Choroid plexus epithelial cell (primary cell): ENCODE results near the gene RMND5A.
"Not testable (repeated sequence)": the region's sequence is repeated elsewhere in the genome, so short reads cannot be mapped to it uniquely, and the experiment has no call there.

ENCODE experiments used
- DNase-seq: peaks from one replicate; pipeline ENCODE4 v3.0.0-alpha.2; 2010; ENCODE audit warnings: low read depth
- H3K4me3 ChIP-seq: 2 replicates; pipeline ENCODE4 v1.5.1; 2011; ENCODE audit warnings: low read depth, mild to moderate bottlenecking, control low read depth, low read length, moderate library complexity
- TF ChIP-seq, protein P1 (sequence below): conservative IDR thresholded peaks from 2 replicates; pipeline ENCODE4 v1.5.1; 2011; ENCODE audit warnings: low read depth, mild to moderate bottlenecking, control low read depth, inconsistent platforms, low read length, moderate library complexity

The RMND5A gene

DNA sequence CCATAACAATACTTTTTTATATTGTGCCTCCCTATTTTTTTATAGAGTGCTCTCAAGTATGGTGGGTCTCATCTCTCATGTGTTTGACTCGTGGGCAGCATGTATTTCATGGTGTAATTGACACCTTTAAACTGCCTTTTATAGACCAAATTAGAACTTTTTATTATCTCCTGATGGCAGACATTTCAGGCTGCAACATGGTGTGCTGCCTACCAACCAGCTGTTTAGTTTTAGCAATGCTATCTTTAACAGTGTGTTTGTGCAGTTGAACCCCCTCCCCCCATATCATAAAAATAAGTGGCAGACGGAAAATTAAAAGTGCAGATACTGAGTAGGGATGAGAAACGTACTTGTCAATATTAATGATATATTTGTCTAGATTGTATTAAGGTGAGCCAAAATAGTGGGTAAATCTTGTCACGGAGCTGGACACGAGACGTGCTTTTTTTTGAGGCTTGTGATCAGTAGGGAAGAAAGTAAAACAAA, 12.0 kb downstream of the RMND5A start:
- not testable (repeated sequence) for H3K4me3 ChIP-seq, DNase-seq

DNA sequence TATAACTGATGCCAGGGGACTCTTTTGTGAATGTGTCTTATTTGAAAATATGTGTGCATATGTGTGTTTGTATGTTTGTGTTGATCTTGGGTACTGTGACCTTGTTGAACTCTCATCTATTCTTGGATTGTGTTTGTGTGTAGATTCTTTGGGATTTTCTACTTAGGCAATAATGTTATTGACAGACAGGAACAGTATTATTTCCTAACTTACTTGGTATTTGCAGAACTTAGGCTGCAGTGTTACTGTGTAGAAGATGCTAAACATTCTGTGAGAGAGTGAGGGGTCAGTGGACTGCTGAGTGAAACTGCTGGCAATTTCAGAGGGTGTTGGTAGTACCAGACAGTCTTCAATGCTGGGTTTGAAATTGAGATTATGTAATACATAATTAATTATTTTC, 12.7 kb downstream of the RMND5A start:
- not testable (repeated sequence) for DNase-seq

DNA sequence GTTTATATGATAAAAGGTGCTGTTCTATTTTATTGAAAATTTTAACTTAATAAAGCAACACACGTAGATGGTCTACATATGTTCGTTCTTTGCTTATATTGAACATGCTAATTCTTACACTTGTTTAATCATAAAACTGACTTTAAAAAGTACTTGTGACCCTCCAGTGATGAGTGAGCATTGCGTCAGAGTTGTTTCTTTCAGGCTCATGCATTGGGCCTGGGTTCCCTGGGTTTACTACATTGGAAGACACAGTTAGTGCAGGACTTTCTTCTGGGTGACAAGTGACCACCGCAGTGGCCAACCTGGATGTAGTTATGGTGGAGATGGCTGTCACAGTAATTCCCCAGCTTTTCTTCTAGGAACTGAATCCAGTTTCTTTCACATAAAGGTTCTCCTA, 13.4 kb downstream of the RMND5A start:
- DNase-seq, H3K4me3 ChIP-seq: not testable (repeated sequence)

More for the DNA sequence above, 12.7 kb downstream of the RMND5A start:
- not testable (repeated sequence) for H3K4me3 ChIP-seq

DNA sequence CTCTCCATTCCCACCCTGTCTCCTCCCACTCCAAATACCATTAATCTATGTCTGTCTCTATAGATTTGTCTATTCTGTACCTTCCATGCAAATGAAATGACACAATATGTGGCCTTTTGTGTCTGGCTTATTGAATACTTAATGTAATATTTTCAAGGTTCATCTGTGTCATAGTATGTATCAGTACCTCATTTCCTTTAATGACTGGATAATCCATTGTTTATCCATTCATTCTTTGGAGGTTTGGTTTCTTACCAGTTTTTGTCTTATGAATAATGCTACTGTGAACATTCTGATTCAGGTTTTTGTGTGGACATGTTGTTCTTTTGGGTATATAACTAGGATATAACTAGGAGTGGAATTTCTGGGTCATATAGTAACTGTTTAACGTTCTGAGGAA, 14.8 kb downstream of the RMND5A start:
- not testable (repeated sequence) for DNase-seq, H3K4me3 ChIP-seq

DNA sequence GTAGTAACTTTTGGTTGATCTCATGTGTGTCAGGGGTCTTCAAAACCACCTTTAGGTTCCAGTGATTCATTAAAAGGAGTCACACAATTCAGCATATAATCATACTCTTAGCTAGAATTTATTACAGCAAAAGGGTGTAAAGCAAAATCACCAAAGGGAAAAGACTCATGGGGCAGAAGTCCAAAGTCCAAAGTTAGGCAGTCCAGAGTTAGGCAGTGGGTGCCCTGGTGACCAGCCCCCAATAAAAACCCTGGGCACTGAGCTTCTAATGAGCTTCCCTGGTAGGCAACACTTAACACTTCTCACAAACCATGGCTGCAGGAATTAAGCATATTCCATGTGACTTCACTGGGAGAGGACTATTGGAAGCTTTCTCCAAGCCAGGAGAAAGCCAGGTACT, 19.4 kb downstream of the RMND5A start:
- not testable (repeated sequence) for H3K4me3 ChIP-seq, DNase-seq

DNA sequence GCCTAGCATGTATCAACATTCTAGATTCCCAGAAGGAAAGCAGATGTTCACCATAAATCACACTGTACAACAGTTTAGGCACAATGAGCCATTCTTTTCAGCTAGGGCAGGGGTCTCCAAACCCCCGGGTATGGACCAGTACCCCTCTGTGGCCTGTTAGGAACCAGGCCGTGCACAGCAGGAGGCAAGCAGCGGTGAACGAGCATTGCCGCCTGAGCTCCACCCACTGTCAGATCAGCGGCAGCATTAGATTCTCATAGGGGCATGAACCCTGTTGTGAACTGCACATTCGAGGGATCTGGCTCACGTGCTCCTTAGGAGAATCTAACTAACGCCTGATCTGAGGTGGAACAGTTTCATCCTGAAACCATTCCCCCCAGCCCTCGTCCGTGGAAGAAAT, 19.8 kb downstream of the RMND5A start:
- H3K4me3 ChIP-seq, DNase-seq: not testable (repeated sequence)

DNA sequence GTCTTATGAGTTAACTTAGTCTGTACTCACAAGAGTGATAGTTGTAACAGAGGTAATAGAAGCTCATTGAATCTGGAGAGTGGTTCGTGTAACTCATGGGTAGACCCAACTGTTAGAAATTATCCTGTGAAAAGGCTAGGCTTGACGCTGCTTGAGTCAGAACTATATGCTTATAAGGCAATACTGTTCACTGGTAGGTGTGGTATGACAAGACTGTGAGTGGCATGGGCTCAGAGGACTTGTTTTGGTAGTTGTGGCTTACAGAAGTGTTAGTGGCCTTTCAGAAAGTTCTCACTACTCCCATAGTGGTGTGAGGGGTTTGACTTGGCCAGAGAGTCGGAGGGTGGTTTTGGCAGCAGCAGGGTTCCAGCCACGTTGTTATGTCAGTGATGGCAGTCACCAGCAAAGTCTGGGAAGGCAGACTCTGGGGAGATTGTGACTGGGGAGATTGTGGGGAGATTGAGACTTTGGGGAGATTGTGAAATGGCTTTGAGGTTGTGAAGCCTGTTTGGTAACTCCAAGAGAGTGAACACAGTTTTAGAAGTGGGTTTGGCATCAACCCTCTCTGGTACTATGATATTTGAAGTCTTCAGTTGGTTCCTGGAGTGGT, 21.9 kb downstream of the RMND5A start:
- DNase-seq, H3K4me3 ChIP-seq: not testable (repeated sequence)

DNA sequence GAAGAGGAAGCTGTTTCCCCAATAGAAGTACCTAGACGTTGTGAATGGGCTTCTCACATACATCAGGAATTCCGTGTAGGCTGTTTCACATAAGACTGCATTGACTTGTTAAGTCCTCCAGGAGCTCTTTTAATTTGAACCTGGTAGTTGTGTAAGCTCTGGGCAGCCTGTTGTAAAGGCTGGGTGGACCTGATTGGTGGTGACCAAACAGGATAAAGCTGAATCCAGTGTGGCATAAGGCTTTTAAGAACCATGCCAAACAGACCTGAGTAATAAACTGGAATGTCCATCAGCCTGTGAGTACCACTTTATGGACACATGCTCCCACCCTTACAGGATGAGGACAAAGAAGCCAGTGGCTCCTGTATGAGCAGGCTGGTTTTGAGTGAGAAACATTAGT, 24.1 kb downstream of the RMND5A start:
- TF ChIP-seq, protein P1, sequence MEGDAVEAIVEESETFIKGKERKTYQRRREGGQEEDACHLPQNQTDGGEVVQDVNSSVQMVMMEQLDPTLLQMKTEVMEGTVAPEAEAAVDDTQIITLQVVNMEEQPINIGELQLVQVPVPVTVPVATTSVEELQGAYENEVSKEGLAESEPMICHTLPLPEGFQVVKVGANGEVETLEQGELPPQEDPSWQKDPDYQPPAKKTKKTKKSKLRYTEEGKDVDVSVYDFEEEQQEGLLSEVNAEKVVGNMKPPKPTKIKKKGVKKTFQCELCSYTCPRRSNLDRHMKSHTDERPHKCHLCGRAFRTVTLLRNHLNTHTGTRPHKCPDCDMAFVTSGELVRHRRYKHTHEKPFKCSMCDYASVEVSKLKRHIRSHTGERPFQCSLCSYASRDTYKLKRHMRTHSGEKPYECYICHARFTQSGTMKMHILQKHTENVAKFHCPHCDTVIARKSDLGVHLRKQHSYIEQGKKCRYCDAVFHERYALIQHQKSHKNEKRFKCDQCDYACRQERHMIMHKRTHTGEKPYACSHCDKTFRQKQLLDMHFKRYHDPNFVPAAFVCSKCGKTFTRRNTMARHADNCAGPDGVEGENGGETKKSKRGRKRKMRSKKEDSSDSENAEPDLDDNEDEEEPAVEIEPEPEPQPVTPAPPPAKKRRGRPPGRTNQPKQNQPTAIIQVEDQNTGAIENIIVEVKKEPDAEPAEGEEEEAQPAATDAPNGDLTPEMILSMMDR: no peak
- no peak for DNase-seq
- H3K4me3 ChIP-seq: no peak overlapping the region

DNA sequence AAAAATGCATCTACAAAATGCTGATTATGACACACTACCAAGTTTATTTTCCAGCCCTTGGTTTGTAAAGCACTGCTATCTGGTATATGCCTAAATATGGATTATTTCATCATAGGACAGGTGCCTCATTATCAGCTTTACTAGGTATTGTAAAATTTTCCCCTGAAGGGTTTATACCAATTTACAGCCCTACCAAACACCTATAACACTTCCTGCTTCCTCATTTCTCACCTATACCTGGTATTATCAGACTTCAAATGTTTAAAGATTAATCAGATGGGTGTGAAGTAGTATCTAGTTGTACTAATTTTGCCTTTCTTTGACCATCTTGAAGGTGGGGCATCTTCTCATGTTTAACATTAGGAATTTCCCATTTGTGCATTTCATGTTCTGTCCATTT, 26.8 kb downstream of the RMND5A start:
- TF ChIP-seq, protein P1: no peak

DNA sequence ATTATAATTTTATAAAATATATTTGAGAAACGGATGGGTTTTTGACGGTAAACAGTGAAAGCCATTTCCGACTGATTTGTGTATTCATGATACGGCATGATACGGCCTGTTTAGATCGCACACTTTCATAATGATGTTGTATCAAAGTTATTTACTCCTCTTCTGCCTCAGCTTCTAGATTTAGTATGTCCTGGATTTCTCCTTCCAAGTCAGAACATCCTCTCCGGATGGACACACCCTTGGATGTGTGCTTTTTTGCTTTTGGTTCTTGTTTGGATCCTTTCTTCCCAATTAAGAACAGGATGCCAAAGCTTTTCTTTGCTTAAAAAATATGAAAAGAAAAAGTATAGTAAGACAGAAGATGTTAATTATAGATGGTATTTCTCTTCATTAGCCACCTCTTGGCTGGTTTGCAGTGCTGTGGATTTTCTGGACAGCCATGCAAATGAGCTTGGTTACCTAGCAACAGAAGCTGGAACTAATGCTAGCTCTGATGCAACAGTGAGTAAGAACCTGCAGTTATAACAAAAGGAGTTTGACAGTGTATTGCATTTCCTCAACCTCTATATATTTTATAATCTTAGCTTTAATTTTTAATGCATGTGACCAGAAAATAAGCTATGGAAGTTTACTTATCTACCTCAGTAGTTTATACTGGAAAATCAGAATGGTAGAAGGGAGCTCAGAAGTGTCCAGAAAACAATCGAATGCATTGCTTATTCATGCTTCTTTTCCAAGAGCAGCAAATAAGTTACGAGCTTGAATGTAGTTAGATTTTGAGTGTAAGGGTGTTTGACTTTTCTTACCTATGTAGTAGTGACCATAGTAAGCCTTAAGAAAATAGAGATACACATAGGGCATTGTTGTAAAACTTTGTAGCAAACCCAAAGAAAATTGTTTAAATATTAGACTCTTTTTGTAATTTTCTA, 27.9 kb downstream of the RMND5A start:
- TF ChIP-seq, protein P1: no peak
- peak; percentile 91 for DNase-seq
- H3K4me3 ChIP-seq: no peak overlapping the region

More for the DNA sequence above, 26.8 kb downstream of the RMND5A start:
- H3K4me3 ChIP-seq: no peak overlapping the region
- DNase-seq: no peak
